ENCODE results near the gene NAT9.

Gene NAT9, protein sequence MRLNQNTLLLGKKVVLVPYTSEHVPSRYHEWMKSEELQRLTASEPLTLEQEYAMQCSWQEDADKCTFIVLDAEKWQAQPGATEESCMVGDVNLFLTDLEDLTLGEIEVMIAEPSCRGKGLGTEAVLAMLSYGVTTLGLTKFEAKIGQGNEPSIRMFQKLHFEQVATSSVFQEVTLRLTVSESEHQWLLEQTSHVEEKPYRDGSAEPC

DNA sequence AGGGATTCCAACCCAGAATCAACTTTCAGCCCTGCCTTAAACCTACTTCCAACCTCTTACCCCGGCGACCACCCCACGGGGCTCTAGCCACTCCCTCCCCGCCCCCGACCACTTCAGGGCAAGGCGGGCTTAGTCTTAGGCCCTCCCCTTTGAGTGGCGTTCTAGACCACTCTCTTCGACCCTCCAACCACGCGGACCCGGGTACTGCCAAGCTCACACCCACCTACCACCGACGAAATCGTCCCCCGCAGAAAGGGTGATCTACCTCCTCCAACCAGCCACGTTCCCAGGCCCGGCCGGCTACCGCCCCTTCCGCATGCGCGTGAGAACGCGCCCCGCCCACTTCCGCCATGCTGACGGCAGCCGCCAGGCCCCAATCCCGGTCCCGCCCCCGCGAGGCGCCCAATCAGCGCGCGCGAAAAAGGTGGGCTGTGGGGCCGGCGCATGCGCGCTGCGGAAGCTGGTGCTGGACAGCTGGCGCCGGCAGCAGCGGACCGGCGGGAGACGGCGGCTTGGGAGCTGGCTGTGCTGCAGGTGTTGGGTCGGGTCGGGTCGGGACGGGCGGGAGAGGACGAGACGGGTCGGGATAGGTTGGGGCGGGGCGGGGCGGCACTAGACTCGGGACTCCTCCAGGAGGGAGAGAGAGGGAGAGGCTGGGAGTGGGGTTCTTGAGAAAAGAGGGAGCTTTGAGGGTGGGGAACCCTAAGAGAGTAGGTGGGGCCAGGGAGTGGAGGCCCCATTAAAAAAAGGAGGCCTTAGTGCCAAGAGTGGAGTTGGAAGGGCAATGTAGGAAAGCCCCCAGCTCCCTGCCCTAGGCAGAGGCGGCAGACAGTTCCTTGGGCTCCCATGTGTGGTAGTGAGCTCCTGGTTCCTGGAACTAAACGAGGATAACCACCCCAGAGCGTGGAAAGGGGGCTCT is at the start of gene NAT9:
NAT9 (minus strand) TSS at position 302 of the 919 bp plus-strand sequence. CDS start 647 bp downstream, outside the sequence.
- peak; percentile 100 for DNase-seq

DNA sequence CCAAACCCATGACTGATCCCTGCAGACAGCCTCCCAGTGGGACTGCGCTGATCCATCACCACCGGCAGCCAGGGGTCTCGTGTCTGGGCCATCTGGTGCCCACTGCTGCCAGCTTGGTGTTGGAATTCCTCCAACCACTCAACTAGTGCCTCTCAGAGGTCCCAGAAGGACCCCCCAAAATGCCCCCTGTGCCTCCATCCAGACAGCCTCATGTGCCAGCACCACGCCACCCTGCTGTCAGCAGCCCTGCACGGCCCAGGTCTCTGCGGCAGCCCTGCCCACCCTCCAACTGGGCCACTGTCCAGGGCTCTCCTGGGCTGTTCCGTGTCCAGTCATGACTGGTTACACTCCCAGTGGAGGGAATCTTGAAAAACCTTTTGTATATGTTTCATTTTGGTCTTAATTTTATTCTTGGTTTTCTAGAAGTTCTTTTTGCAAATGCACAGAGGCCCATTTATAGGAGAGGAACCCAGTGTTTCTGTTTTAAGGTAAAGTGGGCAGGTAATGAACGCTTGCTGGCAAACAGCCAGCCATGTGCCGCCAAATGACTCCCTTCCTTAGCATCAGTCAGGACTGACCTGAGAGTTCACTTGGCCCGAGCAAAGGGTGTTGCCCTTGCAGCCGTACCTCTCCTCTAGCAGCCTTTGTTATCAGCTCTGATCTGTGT is 48.9 kb upstream of the NAT9 start:
- no peak for DNase-seq

- no peak for DNase-seq
Observed at GRCh38 chr17:74822939-74823367, 46.8 kb upstream of the NAT9 start.

DNA sequence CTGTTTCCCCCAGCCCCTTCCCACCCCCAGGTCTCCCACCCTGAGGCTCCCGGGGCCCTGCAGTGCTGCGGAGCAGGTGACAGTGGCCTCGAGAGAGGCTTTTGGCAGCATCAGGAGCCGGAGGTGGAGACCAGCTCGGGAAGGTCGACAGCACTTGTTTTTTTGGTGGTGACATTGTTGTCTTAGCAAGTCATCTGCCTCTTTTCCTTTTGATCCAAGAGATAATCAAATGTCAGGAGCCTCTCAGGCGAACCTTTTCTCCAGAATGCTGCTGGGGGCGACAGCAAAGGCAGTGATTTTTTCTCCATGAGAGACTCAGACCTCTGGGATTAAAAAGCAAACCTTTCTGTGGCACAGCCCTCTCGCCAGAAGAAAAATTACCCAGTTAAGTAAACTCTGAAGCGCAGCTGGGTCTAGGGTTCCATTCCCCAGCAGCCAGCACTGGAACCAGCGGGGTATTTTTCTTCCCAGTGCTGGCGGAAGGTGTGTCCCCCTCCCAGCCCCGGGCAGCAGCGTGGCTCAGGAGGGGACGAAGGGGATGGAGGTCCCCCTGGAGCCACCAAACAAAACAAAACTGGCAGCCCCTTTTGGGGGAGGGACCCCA is 46.3 kb upstream of the NAT9 start:
- DNase-seq: no peak

DNA sequence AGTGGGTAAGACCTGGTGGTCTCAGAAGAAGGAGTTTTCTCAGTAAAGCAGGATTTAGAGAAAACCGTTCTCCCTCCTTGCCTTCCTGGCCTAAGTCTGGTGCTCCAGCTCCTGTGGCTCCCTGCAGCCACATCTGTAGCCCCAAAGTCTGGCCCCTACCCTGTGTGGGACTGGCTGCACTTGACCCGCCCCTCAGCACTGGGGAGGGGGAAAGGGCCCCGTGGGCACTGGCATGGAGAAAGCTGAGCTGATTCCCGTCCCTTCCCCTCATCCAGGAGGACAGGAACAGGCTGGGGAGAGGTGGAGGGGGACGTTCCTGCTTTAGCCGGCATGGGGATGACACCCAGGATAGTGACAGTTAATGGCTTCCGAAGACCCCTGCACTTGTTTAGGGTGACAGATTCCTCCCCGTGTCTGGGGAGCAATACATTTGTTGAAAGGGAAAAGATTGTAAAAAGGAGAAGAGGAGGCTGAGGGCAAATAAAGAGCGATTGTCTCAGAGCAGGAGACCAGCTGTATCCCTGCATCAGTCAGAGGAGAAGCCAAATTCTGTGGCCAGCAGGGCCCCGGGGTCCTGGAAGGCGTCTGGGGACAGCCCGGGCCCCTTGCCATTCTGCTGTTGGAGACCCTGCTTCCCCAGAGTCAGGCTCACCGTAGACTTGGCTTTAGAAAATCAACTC is 45.6 kb upstream of the NAT9 start:
- DNase-seq: no peak

- no peak for DNase-seq
Observed at GRCh38 chr17:74819801-74820436, 43.8 kb upstream of the NAT9 start.

DNA sequence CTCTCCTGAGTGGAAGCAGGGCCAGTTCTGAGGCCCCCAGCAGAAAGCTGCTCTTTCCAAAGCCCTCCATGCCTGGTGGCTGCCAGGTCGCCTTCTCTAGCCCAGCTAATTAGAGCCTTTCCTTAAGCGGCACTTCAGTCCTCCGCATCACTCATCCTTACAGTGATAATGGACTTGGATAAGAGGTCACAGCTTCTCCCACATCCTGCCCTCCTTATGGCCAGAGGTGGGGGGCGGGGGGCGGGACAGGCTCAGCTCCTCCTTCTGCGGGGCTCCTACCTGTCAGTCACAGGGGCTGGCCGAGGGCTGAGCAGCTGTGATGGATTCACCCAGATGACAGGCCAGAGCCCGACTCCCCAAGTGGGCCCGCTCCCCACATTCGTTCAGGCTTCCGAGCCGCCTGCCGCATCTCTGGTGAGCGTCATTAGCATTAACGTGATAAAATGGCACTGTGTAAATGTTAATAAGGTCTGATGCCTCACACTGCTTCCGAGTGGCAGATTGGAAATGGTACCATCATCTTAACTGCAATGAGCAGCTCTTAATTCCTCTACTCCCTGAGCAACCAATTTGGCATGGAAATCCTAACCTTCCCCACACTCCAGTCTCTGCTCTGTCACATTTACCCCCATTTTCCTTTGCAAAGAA is 42.3 kb upstream of the NAT9 start:
- no peak for DNase-seq

- DNase-seq: no peak
Observed at GRCh38 chr17:74816905-74817620, 40.9 kb upstream of the NAT9 start.

- DNase-seq: no peak
Observed at GRCh38 chr17:74815550-74816370, 39.6 kb upstream of the NAT9 start.

DNA sequence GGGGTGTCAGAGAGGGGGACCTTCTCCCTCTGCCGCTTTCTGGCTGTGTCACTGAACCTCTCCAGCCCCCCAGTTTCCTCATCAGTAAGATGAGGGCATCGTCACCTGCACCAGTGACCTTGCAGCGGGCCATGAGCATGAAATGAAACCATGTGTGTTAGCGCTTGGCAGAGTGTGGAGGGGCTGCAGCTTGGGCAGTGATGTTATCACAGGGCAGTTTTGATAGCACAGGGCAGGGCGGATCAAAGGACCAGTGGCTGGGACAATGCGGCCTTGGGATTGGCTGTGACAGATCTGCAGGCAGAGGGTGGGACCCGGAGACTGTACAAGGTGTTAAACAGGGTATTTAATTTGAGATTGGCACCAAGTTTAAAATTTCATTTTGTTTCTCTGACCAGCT is 38.9 kb upstream of the NAT9 start:
- no peak for DNase-seq

DNA sequence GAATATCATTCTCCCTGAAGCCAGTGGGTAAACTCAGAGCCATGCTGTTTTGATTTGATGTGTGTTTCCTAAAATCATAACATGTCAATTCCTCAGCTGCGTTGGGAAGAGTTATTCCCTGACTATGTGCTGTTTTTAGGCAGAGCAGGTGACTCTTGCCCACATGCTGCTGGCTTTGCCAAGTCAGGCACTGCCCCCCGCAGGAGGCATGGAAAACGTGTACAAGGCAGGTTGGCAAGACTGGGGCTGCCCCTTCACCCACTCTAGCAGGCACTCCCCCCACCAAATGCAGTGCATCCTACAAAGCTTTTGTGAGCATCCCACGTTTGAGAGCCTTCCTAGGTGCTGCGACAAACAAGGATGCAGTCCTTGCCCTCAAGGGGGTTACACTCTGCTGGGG is 38.3 kb upstream of the NAT9 start:
- no peak for DNase-seq

GRCh38 chr17:74812109-74813009 is 36.2 kb upstream of the NAT9 start:
- no peak for DNase-seq

- no peak for DNase-seq
Observed at GRCh38 chr17:74810699-74811485, 34.7 kb upstream of the NAT9 start.

DNA sequence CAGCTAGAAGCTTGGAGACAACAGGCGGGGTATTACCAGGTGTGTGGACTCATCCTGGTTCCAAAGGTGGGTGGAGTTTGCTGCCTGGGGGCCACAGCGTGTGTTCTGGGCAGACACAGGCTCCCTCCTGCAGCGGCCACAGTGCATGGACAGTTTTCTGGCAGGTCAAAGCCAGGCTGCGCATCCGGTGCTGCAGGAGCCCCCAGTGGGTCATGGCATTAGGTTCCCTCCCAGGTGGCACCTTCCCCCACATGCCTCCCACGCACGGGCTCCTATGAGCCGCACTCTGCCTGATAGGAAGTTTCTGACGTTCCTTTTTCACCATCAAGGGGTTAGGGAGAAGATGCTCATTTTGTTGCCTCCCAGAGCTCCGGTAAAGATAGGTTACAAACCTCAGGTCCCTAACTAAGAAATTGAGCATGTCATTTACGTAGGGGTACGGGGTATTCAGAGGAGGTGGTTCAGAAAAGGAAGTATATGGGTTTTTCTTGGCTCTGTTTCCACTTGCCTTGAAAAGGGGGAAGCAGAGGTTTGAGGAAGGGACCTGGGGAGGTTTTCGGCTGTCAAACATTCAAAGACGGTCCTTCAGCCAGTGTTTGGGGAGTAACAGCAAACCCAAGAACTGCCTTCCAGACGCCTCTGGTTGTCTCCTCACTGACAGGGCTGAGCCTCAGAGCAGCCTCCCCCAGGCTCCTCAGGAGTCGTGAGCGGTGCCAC is 32.7 kb upstream of the NAT9 start:
- no peak for DNase-seq

- no peak for DNase-seq
Observed at GRCh38 chr17:74807925-74808324, 31.8 kb upstream of the NAT9 start.

DNA sequence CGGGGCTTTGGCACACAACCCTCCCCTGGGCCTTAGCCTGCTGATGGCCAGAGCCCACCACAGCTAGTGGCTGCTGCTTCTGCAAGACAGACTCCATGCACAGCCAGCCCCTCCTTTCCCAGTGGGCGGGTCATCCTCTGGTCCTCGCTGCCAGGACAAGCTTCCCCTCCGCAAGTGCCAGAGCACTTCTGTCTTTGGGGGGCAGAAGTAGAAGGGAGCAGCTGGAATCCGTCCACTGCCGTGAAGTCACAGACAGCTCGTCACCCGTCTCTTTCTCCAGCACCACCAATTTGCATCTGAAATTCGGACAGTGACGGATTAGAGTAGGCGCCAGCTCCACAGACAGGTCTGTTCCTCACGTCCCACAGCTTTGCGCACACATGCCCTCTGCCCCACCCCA is 31.3 kb upstream of the NAT9 start:
- no peak for DNase-seq

DNA sequence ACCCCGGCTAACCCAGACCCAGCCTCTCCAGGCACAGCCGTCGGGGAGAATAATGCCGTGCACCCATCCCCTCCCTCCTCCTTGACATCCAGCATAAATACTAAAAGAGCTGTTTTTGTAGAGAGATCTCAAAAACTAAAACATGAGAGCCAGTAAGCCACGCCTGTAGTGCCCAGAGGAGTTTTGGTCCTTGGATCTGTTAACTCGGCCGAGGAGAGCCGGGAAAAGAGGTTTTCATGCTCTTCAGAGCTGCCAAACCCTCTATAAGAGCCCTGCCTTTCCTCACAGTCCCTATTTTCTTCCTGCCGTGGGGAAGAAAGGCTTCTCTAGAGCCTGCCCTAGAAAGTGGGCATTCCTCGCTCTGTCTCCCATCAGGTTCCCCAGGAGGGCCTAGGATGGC is 30.2 kb upstream of the NAT9 start:
- DNase-seq: no peak

Data from activated CD4-positive, CD25-positive, alpha-beta regulatory T cell treated with anti-CD3 and anti-CD28 coated beads, Interleukin-2, amount 50 U/mL, for 72 hours (primary cell).